GM19023 (cell line): Measurements from ENCODE around the gene MDC1.

Experiments used
- ATAC-seq: cut with Tn5 transposase; IDR thresholded peaks from one replicate; pipeline ENCODE4 v1.9.1; 2021; ENCODE audit warnings: mild to moderate bottlenecking, moderate library complexity; ENCODE audit not compliant: unreplicated experiment

Gene MDC1

DNA sequence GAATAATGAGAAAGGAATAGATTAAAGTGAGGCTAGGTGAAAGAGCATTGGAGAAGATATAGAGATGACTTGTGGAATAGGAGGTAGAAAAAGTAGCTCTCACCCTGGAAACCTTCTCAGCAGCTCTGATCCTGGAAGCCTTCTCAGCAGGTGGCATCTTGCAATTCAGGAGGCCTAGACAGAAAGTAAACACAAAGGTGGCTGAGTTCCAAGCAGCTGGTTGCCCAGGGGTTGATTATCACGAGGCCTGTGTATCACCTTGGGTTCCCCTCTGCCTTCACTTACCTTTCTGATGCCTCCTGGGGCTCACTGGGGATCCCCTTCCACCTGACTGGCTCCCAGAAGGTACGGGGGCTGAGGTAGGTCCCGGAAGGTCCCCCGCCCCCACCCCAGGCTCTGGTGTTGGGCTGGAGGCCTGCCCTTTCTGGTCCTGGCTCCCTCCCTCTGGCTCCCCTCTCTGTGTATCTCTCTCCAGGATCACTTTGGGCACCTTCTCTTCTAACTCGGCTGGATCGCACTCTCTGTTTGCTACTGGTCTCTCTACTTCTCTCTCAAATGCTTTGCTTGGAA, 9.7 kb downstream of the MDC1 start:
- ATAC-seq, result no peak

DNA sequence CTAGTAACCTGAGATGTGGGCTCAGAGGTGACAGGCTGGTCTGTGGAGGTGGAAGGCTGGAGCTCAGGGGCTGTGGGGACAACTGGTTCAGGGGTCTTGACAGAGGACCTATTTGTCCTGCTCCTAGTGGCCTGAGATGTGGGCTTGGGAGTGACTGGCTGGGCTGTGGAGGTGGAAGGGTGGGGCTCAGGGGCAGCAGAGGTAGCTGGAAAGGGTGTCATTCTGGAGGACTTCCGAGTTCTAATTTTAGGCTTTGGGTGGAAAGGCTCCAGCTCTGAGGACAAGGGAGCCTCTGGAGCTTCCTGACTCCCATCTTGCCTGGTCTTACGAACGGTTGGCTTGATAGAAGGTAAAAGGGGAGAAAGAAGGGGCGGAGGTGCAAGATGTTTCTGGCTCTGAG, 11.5 kb downstream of the MDC1 start:
- no peak for ATAC-seq

DNA sequence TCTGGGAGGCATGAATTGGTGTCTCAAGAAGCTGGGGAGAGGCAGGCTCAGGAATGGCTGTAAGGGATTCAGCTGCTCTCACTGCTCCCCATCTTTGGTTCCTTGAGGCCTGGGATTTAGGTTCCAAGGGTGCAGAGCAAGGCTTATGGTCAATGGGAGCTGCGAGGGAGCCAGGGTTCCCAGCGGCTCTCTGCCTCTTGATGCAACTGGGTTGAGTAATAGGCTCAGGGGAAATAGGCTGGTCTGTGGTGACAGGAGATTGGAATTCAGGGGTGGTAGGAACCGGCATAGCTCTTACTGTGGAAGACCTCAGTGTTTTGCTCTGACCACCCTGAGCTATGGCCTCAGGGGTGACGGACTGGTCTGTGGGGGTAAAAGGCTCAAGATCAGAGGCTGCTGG, 13.3 kb downstream of the MDC1 start:
- ATAC-seq, result no peak

DNA sequence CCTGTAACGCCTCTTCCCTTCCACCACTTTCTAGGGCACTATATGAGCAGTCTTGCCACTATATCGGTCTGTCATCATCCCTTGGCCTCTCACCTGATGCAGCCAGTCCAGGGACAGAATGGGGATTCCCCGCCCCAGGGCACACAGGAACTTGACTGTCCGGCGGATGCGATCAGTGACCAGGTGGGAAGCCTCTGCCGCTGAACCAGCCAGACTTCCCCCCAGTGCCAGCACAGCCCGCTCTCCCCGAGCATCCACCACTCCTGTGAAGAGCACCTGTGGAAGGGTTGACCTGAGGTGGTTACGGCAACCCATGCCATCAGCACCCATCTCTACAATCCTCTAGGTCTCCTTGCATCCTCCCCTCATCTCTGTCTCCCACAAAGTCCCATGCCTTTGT, 14.1 kb downstream of the MDC1 start:
- ATAC-seq, result no peak

DNA sequence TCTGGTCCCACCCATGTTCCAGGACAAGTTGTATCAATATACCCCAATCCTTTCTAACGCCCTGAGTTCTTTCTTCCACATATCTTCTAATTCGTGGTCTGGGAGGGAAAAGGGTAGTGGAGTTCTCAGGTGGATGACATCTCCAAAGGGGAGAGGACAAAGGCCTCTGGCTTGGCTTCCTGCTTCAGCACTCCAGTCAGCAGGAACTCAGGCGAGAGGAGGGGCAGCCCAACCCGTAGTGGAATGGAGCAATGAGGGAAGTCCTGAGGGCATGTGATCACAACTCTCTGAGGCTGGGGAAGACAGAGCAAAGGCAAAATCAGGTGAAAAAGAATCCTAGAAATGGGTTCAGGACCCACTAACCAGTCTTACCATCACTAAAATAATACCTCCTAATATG, 16.7 kb downstream of the MDC1 start:
- ATAC-seq, result no peak

DNA sequence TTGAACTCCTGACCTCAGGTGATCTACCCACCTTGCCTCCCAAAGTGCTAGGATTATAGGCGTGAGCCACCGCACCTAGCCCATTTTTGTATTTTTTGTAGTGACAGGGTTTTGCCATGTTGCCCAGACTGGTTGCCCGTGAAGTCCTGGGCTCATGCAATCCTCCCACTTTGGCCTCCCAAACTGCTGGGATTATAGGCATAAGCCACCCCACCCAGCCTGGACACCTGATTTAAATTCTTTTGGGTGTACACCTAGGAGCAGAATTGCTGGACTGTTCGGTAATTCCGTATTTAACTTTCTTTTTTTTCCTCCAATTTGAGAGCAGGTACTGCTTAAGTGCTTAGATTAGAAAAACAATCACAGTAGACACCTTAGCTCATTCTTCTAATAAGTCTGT, 20.6 kb downstream of the MDC1 start:
- ATAC-seq, result no peak

DNA sequence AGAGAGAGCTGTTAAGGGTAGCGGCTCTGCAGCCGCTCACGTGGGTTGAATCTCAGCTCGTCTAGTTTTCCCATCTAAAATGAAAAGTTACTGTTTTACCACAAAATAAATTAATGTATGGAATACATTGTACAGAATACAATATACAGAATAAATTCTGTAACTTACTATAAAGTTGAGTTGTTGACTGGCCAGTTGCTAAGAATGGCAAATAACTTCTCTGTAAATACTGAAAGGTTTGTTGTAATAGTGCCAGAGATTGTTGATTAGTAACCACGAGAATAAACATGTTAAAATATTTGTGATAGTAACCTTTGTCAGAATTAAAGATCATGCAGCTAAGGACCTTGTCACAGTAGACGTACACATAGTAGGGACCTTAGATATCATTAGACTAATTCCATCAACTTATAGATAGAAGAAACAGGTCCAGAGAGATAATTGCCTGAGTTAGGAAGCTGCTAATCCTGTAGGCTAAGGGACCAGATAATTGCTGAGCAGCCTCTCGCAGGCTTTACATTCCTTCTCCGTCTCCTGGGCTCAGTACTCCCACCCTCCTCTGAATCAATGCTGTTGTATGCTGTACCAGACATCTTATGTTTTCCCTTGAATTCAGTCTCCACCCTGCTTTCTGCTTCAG, 25.8 kb downstream of the MDC1 start:
- no peak for ATAC-seq

DNA sequence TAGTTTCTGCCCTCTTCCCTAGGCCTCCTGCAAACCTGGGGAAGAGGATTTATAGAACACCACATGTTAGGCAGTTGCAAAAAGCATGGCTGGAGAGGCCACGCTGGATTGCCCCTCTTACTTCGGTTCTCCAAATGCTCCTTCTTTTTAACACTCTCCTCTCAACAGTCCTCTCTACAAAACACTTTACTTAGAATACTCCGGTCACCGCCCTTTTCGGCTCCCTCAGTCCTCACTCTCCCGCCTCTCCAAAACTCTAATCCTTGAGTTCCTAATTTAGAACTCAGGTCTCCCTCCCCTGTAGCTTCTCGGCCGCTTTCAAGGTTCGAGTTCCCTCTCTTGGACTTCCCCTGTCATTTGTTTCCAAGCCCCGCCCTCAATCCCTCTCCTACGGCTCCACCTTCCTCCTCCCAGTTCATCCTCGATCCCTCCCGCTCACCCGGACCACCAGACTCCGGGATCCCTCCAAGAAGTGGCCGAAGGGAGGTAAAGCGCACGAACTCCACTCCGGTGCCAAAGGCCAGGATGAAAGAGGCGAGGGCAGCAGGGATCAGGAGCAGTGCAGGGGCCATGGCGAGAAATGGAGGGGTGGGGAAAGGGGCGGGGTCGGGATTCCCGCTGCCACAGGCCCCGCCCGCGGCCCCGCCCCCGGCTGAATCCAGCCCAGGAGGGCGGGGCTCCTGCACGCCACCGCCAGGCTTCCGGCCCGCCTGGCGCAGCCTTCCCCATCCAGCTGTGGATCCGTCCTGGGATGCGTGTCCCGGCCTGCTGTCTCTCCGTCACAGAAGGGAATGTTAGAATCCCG, 26.5 kb downstream of the MDC1 start, which contains the start of gene NRM:
TSS of gene NRM (minus strand) at position 582 of the 805 bp plus-strand sequence. CDS start at position 572, 10 bp downstream.
- no peak for ATAC-seq

DNA sequence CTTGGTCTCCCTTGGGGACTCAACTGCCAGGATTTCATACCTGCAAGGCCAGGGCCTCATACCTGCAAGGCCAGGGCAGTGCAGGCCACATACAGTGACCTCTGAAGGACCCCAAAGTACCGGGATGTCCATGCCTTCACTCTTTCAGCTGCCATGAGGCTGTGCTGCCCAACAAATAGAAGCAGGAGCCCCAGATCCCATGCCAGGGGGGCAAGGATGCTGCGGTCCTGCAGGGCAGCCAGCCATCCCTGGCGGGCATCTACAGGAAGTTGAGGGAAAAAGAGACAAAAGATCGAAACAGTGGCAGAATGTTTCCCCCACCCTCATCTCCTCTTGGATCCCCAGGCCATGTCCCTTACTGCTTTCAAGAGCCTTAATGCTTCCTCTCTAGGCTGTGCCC, 27.1 kb downstream of the MDC1 start:
- ATAC-seq, result no peak

DNA sequence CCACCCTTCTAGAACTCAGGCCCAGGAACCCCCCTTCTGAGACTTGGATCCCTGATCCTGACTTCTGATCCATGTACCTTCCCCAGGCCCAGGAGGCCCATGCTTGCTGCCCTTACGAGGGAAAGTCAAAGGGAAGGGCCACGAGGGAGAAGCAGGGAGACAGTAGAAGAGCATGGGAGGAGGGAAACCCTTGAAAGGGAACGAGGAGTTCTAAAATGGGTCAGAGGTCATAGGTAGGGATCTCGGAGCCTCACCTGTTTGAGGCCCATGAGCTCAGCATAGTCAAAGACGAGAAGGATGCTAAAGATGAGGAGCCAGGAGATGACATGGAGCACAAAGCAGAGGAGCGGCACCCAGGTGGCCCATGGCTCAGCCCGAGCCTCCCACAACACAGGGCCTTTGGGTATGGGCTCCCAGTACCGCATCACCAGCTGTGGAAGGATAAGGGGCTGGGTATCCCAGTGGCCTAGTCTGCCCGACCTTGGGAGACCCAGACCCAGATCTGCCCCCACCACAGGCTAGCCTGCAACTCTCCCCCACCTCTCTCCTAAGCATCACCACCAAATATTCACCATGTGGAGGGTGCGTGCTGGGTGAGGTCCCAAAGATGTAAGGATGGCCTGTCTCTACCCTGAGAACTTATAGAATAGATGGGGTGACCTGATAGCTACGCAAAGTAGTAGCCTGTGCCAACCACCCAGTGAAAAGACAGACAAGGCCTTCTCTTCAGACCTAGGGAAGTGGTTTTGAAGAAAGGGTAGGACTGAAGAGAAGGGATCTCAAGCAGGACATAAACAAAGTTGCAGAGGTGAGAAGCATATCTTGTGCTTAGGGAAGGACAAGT, 27.8 kb downstream of the MDC1 start:
- no peak for ATAC-seq

DNA sequence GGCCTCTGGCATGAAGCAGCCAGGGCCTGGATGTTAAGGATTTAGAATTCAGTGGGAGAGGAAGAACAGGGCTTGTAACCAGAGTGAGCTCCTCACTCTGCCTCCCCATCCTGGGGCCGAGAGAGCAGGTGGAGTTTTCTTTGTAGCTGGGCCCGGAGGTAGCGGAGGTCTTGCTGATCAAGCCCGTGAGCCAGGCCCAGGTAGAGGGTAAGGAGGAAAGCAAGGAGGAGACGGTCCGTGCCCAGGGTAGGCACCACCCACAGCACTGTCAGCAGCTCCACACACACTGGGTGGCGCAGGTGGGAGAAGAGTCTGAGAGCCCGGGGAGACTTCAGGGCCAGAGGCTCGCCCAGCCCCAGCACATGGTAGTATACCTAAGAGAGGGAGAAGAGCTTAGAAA, 28.5 kb downstream of the MDC1 start:
- no peak for ATAC-seq

DNA sequence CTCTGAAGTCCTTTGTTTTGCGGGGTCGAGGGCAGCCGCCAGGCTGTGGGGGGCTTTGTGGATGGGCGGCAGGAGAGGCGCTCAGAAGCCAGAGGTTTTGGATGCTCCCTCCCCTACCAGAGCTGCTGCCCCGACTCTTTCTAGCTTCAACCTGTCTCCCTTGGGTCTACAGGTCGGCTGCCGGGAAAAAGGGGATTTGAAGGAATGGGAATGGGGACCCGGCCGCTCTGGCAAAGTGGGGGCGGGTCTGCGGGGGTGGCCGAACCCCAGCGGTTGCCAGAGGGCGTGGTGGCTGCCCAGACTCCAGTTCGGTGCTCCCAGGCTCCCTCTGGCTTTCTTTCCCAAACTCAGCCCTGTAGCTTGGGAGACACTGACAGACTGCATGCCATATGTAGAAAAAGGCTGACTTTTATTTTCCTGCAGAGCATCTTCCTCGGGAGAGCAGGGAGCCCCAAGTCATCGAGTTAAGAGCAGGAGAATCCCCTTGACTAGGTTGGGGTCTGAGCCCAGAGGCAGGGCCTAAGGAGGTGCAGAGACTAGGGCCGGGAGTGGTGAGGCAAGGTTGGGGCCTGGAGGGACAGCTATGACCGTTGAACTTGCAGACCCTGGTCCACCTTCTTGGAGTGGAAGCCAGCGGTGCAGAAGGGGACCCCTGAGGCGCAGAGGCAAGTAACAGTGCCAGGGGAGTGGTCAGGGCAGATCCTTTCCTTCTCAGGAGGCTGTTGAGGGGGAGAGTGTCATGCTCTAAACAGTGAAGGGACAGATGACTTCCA, 29.2 kb downstream of the MDC1 start:
- no peak for ATAC-seq

DNA sequence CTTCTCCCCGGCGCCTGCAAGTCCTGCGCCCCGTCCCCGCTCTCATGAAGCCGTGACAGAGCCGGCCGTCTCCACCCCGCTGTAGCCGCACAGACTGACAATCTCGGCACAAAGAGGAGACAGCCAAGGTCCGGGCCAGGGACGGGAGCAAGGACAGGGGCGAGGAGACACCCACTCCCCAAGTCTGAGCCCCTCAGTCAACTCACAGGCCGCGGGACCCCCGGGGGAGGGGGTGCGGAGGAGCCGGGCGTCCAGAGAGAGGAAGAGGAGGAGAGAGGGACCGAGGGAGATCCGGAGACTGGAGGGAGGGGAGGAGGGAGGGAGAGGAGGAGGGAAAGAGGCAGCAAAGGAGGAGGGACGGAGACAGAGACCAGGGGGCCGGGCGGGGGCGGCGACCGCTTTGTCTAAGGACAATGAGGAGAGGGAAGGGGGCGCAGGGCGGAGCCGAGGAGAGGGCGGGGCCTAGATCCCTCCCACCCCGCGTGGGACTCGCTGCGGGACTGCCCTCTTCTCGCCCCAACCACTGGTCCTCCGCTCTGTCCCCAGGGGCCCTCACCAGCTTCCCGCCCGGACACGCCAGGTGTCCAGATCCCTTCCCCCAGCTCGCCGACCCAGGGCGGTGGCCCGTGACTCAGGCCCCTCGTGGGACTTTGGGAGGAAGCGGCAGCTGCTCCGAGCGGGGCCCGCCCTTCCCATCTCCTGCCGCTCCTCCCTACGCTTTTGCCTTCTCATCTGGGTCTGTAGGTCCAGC, 30.0 kb downstream of the MDC1 start:
- peak; percentile 52 for ATAC-seq

DNA sequence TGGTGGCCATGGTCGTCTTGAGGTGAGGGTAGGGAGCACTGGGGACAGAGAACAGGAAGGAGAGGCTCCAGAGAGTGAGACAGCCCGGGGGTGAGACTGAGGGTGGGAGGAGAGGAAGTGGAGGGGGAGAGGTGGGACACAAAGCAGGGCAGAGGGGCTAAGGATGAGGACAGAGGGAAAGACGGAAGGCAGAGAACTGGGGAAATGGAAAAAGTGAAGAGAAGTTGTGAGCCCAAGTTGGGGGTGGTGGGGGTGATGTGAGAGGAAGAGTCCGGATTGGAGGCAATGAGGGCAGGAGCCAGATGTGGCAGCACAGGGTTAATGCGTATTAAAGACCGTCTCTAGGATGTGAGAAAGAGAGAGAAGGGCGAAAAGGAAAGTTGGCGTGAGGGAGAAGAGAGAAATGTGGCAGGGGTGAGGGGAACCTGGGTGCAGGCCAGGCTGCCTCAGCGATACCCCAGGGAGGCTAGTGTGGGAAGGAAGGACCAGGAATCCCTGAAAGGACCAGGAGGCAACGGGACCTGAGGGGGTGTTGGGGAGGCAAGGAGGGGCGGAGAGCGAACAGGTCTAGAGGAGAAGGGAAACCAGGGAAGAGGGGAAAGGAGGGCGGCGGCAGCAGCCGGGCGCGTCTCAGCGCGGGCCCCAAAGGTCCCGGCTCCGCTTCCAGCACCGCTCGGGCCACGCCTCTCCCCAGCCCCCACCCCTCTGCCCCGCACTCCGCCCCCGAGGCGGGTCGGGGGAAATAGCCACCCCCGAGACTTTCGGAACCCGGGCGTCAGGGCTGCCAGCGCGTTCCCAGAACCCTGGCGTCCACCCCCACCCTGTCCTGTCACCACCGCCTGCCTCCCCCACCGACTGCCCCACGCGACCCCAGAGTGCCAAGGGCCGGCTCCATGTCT, 30.8 kb downstream of the MDC1 start, which contains the start of gene PPP1R18:
TSS of gene PPP1R18 (minus strand) at position 637 of the 899 bp plus-strand sequence. CDS start at position 10, 627 bp downstream.
- peak; percentile 14 for ATAC-seq

DNA sequence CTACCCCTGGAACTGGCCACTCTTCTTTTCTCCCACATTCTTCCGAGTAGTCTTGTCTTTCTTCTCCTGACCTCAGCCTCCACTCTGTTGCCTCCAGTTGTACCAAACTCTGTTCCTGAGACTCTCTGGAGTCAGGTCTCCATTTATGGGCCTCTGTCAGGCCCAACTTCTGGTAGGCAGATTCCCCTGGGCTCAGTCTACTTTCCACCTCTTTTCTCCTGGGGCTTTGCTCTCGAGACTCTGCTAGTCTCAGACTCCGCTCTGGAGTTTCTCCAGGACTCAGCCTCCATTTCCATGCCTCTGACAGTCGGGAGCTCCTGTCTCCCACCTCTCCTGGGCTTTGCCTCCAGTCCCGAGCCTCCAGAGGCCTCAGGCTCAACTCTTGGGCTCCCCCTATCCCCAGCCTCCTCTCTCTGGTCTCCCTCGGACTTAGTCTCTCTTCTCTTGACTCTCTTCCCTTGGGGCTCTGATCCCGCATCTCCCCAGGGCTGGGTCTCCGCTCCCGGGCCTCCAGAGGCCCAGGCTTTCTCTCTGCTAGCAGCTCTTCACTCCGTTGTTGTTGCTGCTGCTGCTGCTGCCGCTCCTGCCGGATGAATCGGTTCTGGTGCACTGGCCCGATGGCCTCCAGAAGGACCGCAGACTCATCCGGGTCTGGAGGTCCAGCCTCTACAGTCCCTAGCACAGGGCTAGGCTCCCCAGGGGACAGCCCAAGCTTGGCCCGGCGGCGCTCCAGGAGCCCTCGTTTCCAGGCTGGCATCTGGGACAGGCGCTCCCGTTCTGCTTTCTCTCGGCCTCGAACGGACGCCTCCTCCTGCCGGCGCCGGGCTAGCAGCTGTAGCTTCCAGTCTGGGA, 31.7 kb downstream of the MDC1 start:
- no peak for ATAC-seq

DNA sequence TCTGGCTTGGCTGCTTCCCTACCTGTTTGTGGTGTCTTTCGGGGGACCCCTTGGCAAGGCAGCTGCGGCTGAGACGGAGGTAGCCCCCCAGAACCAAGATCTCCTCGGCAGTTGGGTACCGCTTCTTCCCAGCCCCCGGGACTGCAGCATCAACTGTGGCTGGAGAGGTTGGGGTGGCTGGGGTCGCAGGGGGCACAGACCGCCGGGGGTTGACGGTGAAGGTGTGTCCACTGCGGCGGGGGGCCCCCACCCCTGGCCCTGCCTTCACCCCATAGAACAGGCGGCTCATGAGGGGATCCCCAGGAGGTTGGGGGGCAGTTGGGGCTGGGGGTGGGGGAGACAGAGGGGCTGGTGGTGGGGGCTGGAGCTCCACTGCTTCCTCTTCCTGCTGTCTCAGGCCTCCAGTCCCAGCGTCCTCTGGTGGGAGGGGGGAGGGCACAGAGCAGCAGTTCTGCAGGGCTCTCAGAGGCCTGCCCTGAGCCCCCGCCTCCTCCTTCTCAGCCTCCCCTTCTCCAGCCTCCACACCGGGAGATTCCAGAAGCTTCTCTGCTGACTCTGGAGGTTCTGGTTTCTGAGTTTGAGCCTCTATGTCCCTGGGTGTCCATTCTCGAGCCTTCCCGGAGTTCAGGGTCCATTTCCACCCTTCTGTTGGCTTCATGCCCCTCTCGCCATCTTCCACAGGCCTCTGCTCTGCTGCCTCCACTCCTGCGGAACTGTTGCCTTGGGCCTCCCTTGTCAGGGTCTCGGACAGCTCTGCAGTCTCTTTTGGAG, 32.5 kb downstream of the MDC1 start:
- ATAC-seq, result no peak

DNA sequence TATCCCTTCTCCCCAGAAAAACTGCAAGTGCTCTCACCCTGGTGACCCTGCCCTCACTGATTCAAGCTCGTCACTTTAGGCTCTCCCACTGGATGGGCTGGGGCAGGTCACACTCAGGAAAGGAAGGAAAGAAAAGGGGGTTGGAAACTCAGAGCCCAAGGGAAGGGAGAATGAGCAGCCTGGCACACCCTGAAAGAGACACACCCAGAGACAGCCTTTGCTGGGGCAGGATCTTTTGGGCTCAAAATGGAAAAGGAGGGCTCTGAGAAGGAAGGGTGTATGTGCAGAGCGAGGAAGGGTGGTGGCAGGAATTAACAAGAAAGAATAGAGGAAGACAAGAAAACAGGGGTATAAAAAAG, 33.1 kb downstream of the MDC1 start:
- no peak for ATAC-seq
